Peyer's patch (tissue), 4 donors: ENCODE data around the gene CDK5R2. TPM values are rescaled to one million over a fixed set of nuclear protein-coding genes. Genes with fewer than 3 reads are reported as not detected.

ENCODE experiments used
- DNase-seq, 3 donors: peaks; one replicate each; pipeline ENCODE4 v3.0.0-alpha.2; 2017 to 2019
- H3K27ac ChIP-seq, 4 donors: fragments of 200-600 bp; sonication (generic); one replicate each; pipeline ENCODE4 v1.5.1; 2016 to 2019
- H3K27me3 ChIP-seq, 2 donors: fragments of 200-600 bp; sonication (generic); one replicate each; pipeline ENCODE4 v1.5.1; 2019
- H3K36me3 ChIP-seq, 3 donors: fragments of 200-600 bp; sonication (generic); one replicate each; pipeline ENCODE4 v1.5.1; 2016 to 2019
- H3K4me1 ChIP-seq, 4 donors: fragments of 200-600 bp; sonication (generic); one replicate each; pipeline ENCODE4 v1.5.1; 2016 to 2019
- H3K4me3 ChIP-seq, 4 donors: fragments of 200-600 bp; sonication (generic); 1 replicate in 3 of 4; 2 replicates in 1 of 4; pipeline ENCODE4 v1.5.1; 2016 to 2019; ENCODE audit warnings: mild to moderate bottlenecking in 1 of 4
- H3K9me3 ChIP-seq, 4 donors: fragments of 200-600 bp; sonication (generic); one replicate each; pipeline ENCODE4 v1.5.1; 2016 to 2019; ENCODE audit warnings: mild to moderate bottlenecking in 1 of 4
- POLR2A ChIP-seq, 2 donors: fragments of 450-650 bp; IDR thresholded peaks; one replicate each; pipeline ENCODE4 v1.5.1; 2017; ENCODE audit warnings: antibody characterized with exemption in 2 of 2, mild to moderate bottlenecking in 2 of 2, moderate library complexity in 2 of 2
- total RNA-seq, 4 donors: library from RNA; depleted of rRNA; stranded (reverse); fragments of >200 nt; gene quantifications; one replicate each; pipeline ENCODE4 v1.1.0, GENCODE V29; 2016
- TF ChIP-seq, protein P1 (sequence below), 6 experiments: fragments of 450-650 bp in 4 of 6; fragments of 200-600 bp in 2 of 6; sonication (generic) in 1 of 6; IDR thresholded peaks; one replicate each; pipeline ENCODE4 v1.5.1; 2017 to 2019; ENCODE audit warnings: antibody characterized with exemption in 6 of 6, mild to moderate bottlenecking in 3 of 6, moderate library complexity in 1 of 6

The CDK5R2 gene
- total RNA-seq, 4 donors from 2014 or later: 0.54 to 1.1 (median 0.95) TPM; not detected in 1

DNA sequence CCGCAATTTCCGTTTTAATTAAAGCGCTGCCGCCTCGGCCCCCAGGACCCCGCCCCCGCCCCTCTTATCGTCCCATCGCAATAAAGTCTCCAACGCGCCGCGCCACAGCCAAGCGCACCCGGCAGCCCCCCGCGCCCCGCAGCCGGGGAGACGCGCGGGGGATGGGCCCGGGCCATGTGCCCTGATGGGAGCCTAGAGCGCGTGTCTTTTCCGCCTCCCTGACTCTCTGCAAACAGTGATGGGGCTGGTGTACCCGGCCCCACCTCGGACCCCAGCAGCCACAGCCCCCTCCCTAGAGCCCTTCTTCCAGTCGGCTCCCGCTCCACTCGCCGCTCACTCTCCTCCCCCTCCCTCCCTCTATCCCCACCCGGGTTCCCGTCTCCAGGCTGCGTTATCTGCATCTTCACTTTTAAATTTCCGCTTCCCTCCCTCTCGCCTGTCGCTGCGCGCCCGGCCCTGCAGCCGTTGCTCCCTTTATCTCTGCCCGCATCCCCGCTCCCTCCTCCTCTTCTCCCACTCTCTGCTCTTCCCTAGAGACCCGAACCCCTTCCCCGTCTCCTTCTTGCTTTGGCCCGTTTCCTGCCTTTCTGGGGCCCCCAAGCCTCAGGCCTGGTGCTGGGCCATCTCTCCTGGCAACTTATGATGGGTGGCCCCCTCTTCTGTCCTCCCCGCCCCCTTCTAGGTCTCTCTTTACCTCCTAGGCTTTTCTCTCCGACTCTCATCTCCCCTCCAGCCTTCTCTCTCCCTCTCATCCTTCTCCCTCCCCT, 26.0 kb downstream of the CDK5R2 start:
- Histone ChIP-seq H3K4me3 (peak overlapping the region in 1 of 4 donors; percentile 24), H3K27ac (no peak overlapping the region), H3K36me3 (no peaks in the 10 kb centered on the region), H3K27me3 (peaks cover 3 to 82% of the 10 kb centered on the region in 2 donors), H3K4me1 (peaks cover 0 to 42% (median 12%) of the 10 kb centered on the region in 4 donors), H3K9me3 (no peaks in the 10 kb centered on the region)
- TF ChIP-seq, protein P1, sequence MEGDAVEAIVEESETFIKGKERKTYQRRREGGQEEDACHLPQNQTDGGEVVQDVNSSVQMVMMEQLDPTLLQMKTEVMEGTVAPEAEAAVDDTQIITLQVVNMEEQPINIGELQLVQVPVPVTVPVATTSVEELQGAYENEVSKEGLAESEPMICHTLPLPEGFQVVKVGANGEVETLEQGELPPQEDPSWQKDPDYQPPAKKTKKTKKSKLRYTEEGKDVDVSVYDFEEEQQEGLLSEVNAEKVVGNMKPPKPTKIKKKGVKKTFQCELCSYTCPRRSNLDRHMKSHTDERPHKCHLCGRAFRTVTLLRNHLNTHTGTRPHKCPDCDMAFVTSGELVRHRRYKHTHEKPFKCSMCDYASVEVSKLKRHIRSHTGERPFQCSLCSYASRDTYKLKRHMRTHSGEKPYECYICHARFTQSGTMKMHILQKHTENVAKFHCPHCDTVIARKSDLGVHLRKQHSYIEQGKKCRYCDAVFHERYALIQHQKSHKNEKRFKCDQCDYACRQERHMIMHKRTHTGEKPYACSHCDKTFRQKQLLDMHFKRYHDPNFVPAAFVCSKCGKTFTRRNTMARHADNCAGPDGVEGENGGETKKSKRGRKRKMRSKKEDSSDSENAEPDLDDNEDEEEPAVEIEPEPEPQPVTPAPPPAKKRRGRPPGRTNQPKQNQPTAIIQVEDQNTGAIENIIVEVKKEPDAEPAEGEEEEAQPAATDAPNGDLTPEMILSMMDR (IDR thresholded peaks at IDR 0.05): no peak
- no peak for TF ChIP-seq POLR2A (IDR thresholded peaks at IDR 0.05)
- DNase-seq: peak in 1 of 3 donors; percentile 39

DNA sequence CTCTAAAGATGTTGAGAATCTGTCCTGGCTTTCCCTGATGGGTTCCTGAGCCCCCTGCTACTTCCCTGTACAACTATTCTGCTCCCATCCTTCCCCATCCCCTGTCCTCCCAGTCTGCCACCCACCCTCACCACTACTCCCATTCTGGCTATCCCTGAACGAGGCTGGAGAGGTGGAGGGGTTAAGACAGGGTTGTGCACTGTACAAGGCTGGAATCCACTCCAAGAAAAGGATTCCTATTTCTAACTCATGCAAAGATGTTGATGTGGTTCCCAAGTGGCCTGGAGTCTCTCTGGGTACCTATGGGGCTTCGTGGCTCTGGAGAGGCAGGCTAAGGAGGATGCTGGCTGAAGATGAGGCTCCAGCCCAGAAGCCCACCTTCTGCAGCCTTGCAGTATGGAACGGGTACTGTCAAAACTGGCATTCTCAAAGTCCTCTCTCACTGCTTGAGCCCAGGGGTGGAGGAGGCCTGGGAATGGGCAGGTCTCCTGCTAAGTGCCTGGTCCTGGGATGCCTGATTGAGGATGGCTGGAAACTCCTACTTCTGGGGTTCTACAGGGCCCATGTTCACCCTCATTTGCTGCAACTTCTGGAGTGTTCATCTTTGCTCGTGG, 26.8 kb downstream of the CDK5R2 start:
- Histone ChIP-seq H3K36me3 (no peaks in the 10 kb centered on the region), H3K9me3 (no peaks in the 10 kb centered on the region), H3K4me1 (peaks cover 0 to 35% (median 12%) of the 10 kb centered on the region in 4 donors), H3K27me3 (peaks cover 3 to 80% of the 10 kb centered on the region in 2 donors), H3K4me3 (no peak overlapping the region), H3K27ac (no peak overlapping the region)
- no peak for TF ChIP-seq POLR2A (IDR thresholded peaks at IDR 0.05)
- TF ChIP-seq, protein P1 (IDR thresholded peaks at IDR 0.05): no peak
- peak in 1 of 3 donors; percentile 12 for DNase-seq

DNA sequence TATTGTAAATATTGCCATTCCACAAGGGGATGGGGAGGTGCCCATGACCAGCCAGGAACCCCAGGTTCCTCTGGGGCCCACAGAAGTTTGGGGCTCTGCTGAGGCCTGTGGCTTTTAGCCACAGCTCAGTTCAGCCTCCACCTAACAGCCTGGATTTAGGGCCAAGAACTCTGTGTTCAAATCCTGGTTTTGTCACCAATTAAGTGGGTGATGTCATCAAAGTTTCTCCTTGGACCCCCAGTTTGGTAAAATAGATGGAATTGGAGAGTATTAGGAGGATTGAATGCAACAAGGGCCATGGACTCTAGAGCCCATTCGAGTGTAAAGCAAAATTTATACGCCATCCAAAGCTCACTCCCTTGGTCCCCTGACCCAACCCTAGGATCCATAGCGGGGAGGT, 28.7 kb downstream of the CDK5R2 start:
- H3K4me1 ChIP-seq: peaks cover 0 to 26% (median 6%) of the 10 kb centered on the region in 4 donors
- H3K36me3 ChIP-seq: no peaks in the 10 kb centered on the region
- H3K4me3 ChIP-seq: no peak overlapping the region
- peaks cover 3 to 80% of the 10 kb centered on the region in 2 donors for H3K27me3 ChIP-seq
- no peak for TF ChIP-seq POLR2A (IDR thresholded peaks at IDR 0.05)
- TF ChIP-seq, protein P1 (IDR thresholded peaks at IDR 0.05): no peak
- no peak overlapping the region for H3K27ac ChIP-seq
- DNase-seq: no peak
- H3K9me3 ChIP-seq: no peaks in the 10 kb centered on the region

DNA sequence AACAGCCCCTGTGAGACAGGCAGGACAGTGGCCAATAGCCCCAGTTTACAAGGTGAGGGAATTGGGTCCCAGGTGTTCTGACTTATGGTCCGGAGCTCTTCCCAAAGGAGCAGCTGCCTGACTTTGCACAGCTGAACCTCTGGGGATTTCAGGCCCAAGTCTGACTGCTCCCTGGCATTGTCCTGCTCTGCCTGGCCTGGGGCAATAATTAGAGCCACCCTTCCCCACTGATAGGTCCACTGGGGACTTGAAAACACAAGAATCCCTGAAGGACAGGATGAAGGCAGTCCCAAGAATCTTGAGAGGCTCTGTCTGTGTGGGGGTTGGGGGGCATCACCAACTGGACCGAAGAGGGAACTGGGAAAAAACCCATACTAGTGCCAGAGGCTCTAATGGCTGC, 29.2 kb downstream of the CDK5R2 start:
- H3K4me1 ChIP-seq: peaks cover 0 to 31% (median 9%) of the 10 kb centered on the region in 4 donors
- no peaks in the 10 kb centered on the region for H3K9me3 ChIP-seq
- TF ChIP-seq, protein P1 (IDR thresholded peaks at IDR 0.05): no peak
- no peak for TF ChIP-seq POLR2A (IDR thresholded peaks at IDR 0.05)
- H3K36me3 ChIP-seq: no peaks in the 10 kb centered on the region
- H3K27me3 ChIP-seq: peaks cover 3 to 81% of the 10 kb centered on the region in 2 donors
- no peak overlapping the region for H3K4me3 ChIP-seq
- peak in 1 of 3 donors; percentile 10 for DNase-seq
- no peak overlapping the region for H3K27ac ChIP-seq

DNA sequence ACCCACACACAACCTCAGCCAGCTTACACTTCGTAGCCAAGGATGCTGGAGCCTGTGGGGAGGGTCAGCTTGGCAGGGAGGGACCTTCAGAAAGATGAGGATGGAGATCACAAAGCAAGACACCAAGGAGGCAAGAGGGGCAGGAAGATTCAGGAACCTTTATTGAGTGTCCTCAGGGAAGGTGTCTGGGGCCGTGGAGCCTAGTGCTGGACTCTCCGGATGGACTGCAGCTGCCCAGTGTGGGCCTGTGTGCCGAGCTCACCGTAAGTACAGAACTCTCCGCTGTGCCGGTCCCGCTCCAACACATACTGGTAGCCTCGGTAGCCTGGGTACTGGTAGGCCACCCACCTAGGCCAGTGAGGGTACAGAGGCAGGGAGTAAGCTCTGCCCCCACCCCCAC, 30.6 kb downstream of the CDK5R2 start:
- no peak overlapping the region for H3K27ac ChIP-seq
- peak in 1 of 3 donors; percentile 22 for DNase-seq
- no peak overlapping the region for H3K4me3 ChIP-seq
- TF ChIP-seq POLR2A (IDR thresholded peaks at IDR 0.05): no peak
- TF ChIP-seq, protein P1 (IDR thresholded peaks at IDR 0.05): no peak
- peaks cover under 1 to 77% of the 10 kb centered on the region in 2 donors for H3K27me3 ChIP-seq
- H3K4me1 ChIP-seq: peaks cover 0 to 24% (median 6%) of the 10 kb centered on the region in 4 donors
- no peaks in the 10 kb centered on the region for H3K9me3 ChIP-seq
- no peaks in the 10 kb centered on the region for H3K36me3 ChIP-seq
